Activated effector memory CD4-positive, alpha-beta T cell treated with anti-CD3 and anti-CD28 coated beads, Interleukin-2, amount 50 U/mL, for 16 hours (primary cell): ENCODE results near the gene PRICKLE1.

Experiments used
- DNase-seq: peaks from one replicate; pipeline ENCODE4 v3.0.0-alpha.2; 2020

The PRICKLE1 gene

GRCh38 chr12:42486407-42486806 lies 103.1 kb downstream of the PRICKLE1 start:
- DNase-seq = no peak

GRCh38 chr12:42485823-42486222 lies 103.7 kb downstream of the PRICKLE1 start:
- no peak for DNase-seq

- no peak for DNase-seq
Measured at GRCh38 chr12:42484996-42485395, 104.5 kb downstream of the PRICKLE1 start.

- DNase-seq = peak; percentile 67
Measured at GRCh38 chr12:42483521-42483790, 106.1 kb downstream of the PRICKLE1 start.

- DNase-seq = peak; percentile 79
Measured at GRCh38 chr12:42482748-42483520, 106.6 kb downstream of the PRICKLE1 start.

GRCh38 chr12:42482041-42482747 lies 107.4 kb downstream of the PRICKLE1 start:
- DNase-seq = no peak

GRCh38 chr12:42481368-42481767 lies 108.2 kb downstream of the PRICKLE1 start:
- DNase-seq = no peak

- DNase-seq = no peak
Measured at GRCh38 chr12:42477941-42478340, 111.6 kb downstream of the PRICKLE1 start.

- DNase-seq = no peak
Measured at GRCh38 chr12:42475106-42475505, 114.4 kb downstream of the PRICKLE1 start.

- no peak for DNase-seq
Measured at GRCh38 chr12:42474391-42474790, 115.2 kb downstream of the PRICKLE1 start.

- DNase-seq = no peak
Measured at GRCh38 chr12:42473561-42473960, 116.0 kb downstream of the PRICKLE1 start.

- no peak for DNase-seq
Measured at GRCh38 chr12:42473130-42473529, 116.4 kb downstream of the PRICKLE1 start.

GRCh38 chr12:42472376-42472775 lies 117.2 kb downstream of the PRICKLE1 start:
- DNase-seq = no peak

GRCh38 chr12:42469355-42470175 lies 120.0 kb downstream of the PRICKLE1 start:
- DNase-seq = no peak

GRCh38 chr12:42468921-42469320 lies 120.6 kb downstream of the PRICKLE1 start:
- no peak for DNase-seq

GRCh38 chr12:42468341-42468821 lies 121.2 kb downstream of the PRICKLE1 start:
- DNase-seq = no peak

- no peak for DNase-seq
Measured at GRCh38 chr12:42463671-42464070, 125.9 kb downstream of the PRICKLE1 start.

- no peak for DNase-seq
Measured at GRCh38 chr12:42462486-42462885, 127.1 kb downstream of the PRICKLE1 start.

GRCh38 chr12:42459336-42459847 lies 130.2 kb downstream of the PRICKLE1 start:
- no peak for DNase-seq

GRCh38 chr12:42458575-42458974 lies 131.0 kb downstream of the PRICKLE1 start:
- DNase-seq = no peak

- DNase-seq = no peak
Measured at GRCh38 chr12:42450248-42450647, 139.3 kb downstream of the PRICKLE1 start.

GRCh38 chr12:42448841-42449240 lies 140.7 kb downstream of the PRICKLE1 start:
- no peak for DNase-seq

GRCh38 chr12:42447371-42447786 lies 142.2 kb downstream of the PRICKLE1 start:
- no peak for DNase-seq
